NB4 (cell line): ENCODE measurements around the gene ZNF560.

Experiments used
- DNase-seq: peaks from one replicate; pipeline ENCODE4 v3.0.0; 2010; ENCODE audit warnings: low read depth
- H3K4me3 ChIP-seq: one replicate; pipeline ENCODE4 v1.5.1; 2011; ENCODE audit warnings: mild to moderate bottlenecking, low read depth, low read length, moderate library complexity
- MYC ChIP-seq: IDR thresholded peaks from 2 replicates; pipeline ENCODE4 v1.6.1; 2011; ENCODE audit warnings: low read depth, low read length
- POLR2A ChIP-seq: IDR thresholded peaks from 2 replicates; pipeline ENCODE4 v1.6.1; 2011; ENCODE audit warnings: mild to moderate bottlenecking; ENCODE audit not compliant: insufficient read length; ENCODE audit errors: extremely low read depth
- TF ChIP-seq, protein P1 (sequence below): IDR thresholded peaks from 2 replicates; pipeline ENCODE4 v1.6.1; 2011; ENCODE audit warnings: low read depth, low read length
- TF ChIP-seq, protein P2 (sequence below): IDR thresholded peaks from one replicate; pipeline ENCODE4 v1.5.1; 2012; ENCODE audit warnings: low read depth, low read length

ZNF560 gene

DNA sequence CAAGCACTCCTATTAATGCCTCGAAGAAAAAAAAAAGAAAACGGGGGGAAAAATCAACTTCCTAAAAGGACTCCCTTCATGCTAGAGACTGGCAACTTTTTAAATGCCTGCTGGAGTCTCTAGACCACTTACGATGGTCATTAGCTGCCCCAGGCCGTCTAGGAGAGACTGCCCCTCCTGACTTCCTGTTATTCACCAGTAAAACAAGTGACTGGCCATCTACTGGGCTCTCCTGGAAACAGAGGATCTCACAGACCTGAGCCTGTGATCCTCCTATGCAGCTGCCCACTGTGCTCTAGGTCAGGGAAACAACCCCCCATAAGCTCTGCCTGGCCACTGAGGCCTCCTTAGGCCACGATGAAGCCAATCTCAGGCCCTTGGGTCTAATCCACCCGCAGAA lies 70.5 kb downstream of the ZNF560 start:
- H3K4me3 ChIP-seq, result no peak overlapping the region
- DNase-seq, result no peak

More for the DNA sequence above, 70.5 kb downstream of the ZNF560 start:
- no peak for TF ChIP-seq MYC
- TF ChIP-seq, protein P1, sequence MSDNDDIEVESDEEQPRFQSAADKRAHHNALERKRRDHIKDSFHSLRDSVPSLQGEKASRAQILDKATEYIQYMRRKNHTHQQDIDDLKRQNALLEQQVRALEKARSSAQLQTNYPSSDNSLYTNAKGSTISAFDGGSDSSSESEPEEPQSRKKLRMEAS, result no peak
- no peak for TF ChIP-seq POLR2A
- TF ChIP-seq, protein P2, sequence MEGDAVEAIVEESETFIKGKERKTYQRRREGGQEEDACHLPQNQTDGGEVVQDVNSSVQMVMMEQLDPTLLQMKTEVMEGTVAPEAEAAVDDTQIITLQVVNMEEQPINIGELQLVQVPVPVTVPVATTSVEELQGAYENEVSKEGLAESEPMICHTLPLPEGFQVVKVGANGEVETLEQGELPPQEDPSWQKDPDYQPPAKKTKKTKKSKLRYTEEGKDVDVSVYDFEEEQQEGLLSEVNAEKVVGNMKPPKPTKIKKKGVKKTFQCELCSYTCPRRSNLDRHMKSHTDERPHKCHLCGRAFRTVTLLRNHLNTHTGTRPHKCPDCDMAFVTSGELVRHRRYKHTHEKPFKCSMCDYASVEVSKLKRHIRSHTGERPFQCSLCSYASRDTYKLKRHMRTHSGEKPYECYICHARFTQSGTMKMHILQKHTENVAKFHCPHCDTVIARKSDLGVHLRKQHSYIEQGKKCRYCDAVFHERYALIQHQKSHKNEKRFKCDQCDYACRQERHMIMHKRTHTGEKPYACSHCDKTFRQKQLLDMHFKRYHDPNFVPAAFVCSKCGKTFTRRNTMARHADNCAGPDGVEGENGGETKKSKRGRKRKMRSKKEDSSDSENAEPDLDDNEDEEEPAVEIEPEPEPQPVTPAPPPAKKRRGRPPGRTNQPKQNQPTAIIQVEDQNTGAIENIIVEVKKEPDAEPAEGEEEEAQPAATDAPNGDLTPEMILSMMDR, result no peak
